ENCODE measurements around the gene ARFIP1.
"Not testable (repeated sequence)": the region's sequence is repeated elsewhere in the genome, so short reads cannot be mapped to it uniquely, and the experiment has no call there.

The ARFIP1 gene

GRCh38 chr4:152785639-152786615 lies 6.2 kb downstream of the ARFIP1 start:
- no peak for DNase-seq

GRCh38 chr4:152786627-152787026 lies 6.9 kb downstream of the ARFIP1 start:
- no peak for DNase-seq

DNA sequence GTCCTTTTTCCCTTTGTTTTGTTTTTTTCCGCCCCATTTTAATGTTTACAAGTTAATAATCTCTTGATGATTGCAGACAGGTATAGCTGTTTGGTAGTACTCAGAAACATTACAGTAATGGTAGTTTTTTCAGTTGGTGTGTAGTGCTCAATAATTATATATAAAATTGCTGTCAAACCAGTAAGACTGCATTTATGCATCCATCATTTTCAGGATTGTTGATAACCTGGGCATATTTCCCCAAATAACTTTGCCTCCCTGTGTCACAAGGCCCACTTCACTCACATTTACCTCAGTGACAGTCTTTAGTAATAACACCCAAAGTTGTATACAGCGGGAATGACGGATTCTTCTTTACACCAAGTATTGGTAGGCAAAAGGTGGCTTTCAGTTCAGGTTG lies 16.1 kb downstream of the ARFIP1 start:
- no peak for DNase-seq

DNA sequence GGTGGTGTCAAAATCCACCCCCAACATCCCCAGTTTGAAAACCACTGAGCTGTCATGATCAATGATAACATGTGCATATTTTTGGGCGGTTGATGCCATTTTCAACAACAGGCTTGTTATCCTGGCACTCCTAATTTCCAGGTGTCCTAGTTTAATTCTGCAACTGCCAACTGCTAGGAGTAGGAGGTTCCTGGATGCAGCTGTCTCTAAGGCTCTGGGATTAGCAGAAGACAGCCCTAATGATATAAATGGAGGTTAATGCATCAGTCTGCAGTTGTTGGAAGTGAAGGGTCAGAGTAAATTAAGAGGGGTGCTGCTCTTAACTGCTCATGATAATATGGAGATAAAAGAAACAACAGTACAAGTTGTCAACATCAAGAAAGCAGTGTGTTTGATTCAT lies 23.8 kb downstream of the ARFIP1 start:
- DNase-seq = no peak

- no peak for DNase-seq
Observed at GRCh38 chr4:152805071-152805650, 25.4 kb downstream of the ARFIP1 start.

DNA sequence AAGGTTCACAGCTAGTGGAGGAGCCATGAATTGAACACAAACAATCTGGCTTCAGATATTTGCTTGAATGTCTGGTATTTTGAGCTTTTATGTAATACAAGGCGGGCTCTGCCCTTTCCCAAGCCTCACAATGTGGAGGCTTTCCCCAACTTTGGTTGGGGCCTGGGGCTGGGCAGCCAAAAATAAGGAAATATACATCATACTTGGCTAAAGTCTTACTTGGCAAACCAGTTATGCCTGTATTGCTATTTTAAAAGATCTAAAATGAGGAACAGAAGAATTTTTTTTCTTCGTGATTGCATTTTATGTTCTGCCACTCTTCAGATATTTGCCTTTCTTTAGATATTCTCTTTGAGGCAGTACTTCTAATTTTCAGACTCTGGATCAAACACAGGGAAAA lies 26.1 kb downstream of the ARFIP1 start:
- DNase-seq = no peak

DNA sequence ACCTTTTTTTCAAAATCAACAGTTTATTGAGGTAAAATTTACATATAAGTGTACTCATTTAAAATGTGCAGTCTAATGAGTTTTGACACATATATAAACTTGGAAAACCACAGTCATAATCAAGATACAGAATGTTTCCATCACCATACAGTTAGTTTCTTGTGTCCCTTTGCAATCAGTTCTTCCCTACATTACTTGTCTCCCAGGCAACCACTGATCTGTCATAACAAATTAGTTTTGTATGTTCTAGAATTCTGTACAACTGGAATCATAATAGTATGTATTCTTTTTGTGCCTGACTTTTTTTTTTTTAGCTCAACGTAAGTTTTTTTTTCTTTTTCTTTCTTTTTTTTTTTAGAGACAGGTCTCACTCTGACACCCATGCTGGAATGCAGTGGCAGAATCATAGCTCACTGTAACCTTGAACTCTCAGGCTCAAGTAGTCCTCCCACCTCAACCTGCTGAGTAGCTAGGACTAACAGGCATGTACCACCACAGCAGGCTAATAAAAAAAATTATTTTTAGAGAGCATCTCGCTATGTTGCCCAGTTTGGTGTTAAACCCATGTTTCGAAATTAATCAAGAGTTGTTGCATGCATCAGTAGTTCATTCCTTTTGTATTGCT lies 26.9 kb downstream of the ARFIP1 start:
- DNase-seq = no peak

DNA sequence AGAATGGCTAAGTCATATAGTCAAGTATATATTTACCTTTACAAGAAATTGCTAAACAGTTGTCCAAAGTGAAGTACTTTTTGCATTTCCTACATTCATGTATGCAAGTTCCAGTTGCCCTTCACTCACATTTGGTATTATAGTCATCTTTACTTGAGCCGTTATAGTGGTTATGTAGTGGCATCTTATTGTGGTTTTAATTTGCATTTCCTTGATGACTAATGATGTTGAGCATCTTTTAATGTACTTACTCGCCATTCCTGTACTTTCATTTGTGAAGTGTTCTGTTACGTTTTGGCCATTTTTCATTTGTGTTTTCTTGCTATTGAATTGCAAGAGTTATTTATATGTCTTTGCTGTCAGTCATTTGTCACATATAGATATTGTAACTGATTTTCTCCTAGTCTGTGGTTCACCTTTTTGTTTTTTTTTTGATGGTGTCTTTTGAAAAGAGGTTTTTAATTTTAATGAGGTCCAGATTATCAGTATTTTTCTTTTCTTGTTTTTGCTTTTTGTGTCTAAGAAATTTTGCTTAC lies 27.6 kb downstream of the ARFIP1 start:
- no peak for DNase-seq

DNA sequence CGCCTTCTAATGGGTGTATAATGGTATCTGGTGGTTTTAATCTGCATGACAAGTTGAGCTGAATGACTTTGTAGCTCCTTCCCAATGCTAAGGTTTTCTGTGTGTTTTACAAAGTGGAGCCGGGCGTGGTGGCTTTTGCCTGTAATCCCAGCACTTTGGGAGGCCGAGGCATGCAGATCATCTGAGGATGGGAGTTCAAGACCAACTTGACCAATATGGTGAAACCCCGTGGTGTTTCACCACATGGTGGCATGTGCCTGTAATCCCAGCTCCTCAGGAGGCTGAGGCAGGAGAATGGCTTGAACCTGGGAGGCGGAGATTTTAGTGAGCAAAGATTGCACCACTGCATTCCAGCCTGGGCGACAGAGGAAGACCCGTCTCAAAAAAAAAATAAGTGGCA lies 28.9 kb downstream of the ARFIP1 start:
- DNase-seq = no peak

GRCh38 chr4:152810715-152811287 lies 31.0 kb downstream of the ARFIP1 start:
- DNase-seq = no peak

DNA sequence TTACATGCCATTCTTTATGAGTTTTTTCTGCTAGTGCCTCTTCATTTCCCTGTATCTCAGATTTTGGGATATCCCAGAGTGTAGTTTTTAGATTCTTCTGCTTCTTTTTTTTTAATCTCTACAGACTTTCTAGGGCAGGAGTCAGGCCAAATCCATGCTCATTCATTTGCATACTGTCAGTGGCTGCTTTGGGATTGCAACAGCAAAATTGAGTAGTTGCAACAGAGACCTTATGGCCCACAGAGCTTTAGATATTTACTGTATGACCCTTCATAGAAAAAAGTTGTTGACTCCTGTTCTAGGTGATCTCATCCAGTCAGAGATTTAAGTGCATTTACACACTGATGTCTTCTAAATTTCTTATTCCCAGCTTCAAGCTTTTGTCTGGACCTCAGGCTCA lies 35.3 kb downstream of the ARFIP1 start:
- DNase-seq = no peak

- DNase-seq = no peak
Observed at GRCh38 chr4:152817331-152817730, 37.6 kb downstream of the ARFIP1 start.

- no peak for DNase-seq
Observed at GRCh38 chr4:152819026-152819645, 39.4 kb downstream of the ARFIP1 start.

DNA sequence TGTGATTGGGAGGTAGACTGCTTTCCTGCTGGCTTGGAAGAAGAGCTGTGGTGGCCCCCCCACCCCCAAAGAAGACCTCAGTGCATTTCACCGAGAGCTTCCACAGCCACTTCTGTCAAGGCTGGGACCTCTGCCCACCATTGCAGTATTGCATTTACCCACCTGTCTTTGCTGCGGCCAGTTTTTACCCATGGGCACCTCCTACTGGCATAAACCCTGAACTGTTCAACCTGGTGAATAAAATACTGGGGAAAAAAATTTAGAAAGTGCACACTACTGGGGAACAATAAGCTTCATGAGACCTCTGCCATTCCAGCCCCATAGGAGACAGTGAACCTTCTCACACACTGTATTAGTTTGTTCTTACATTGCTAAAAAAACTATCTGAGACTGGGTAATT lies 40.3 kb downstream of the ARFIP1 start:
- DNase-seq = no peak

DNA sequence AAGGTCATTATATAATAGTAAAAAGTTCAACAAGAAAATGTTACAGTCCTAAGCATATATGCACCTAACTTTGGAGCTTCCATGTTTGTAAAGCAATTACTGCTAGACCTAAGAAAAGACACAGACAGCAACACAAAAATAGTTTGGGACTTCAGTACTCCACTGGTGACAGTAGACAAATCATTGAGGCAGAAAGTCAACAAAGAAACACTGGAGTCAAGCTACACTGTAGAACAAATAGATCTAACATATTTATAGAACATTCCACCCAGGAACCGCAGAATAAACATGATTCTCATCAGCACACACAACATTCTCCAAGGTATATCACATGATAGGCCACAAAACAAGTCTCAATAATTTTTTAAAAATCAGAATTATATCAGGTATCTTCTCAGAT lies 42.6 kb downstream of the ARFIP1 start:
- DNase-seq = no peak

- DNase-seq = no peak
Observed at GRCh38 chr4:152824561-152824960, 44.8 kb downstream of the ARFIP1 start.

- DNase-seq = no peak
Observed at GRCh38 chr4:152825336-152825735, 45.6 kb downstream of the ARFIP1 start.

- no peak for DNase-seq
Observed at GRCh38 chr4:152828122-152828521, 48.4 kb downstream of the ARFIP1 start.

- DNase-seq = no peak
Observed at GRCh38 chr4:152831416-152831815, 51.7 kb downstream of the ARFIP1 start.

GRCh38 chr4:152836936-152837335 lies 57.2 kb downstream of the ARFIP1 start:
- DNase-seq = no peak

DNA sequence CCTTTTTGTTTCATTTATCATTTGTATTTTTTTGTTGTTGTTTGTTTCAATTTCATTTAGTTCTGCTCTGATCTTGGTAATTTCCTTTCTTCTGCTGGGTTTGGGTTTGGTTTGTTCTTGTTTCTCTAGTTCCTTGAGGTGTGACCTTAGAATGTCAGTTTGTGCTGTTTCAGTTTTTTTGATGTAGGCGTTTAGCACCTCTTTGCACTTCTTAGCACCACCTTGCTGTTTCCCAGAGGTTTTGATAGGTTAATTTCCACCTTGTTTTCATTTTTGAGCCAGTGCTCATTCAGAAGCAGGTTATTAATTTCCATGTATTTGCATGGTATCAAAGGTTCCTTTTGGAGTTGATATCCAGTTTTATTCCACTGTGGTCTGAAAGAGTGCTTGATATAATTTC lies 60.0 kb downstream of the ARFIP1 start:
- not testable (repeated sequence) for DNase-seq

DNA sequence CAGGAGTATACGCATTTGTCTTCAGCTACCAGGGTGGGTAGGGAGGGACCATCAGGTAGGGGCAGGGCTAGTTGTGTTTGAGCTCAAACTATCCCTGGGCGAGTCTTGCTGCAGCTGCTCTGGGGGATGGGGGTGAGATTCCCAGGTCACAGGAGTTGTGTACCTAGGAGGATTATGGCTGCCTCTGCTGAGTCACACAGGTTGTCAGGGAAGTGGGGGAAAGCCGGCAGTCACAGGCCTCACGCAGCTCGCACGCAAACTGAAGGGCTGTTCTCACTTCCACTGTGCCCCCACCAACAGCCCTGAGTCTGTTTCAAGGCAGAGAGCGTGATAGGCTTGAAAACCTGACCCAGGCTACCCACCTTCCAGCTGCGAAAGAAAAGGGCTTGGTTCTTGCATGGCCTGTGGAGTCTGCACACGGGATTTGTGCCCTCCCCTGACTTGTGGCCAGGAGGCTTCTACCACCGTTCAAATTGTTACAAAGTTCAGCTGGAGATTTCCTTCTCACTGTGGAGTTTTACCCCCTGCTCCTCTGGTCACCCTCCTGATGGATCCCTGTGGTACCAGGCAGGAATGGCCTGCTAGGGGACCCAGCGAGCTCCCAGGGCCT lies 63.8 kb downstream of the ARFIP1 start:
- no peak for DNase-seq
